ENCODE measurements around the gene DNMBP. TPM values are rescaled to one million over a fixed set of nuclear protein-coding genes. Genes with fewer than 3 reads are reported as not detected.

The DNMBP gene
- total RNA-seq, 1 experiment from 2014 or later, result 19.7 TPM

GRCh38 chr10:100037758-100038315 is 28.1 kb upstream of the DNMBP start:
- Mint-ChIP-seq H3K27me3 (ENCODE audit: low read depth) (no peaks in the 10 kb centered on the region), H3K4me1 (peaks cover 23% of the 10 kb centered on the region), H3K36me3 (peaks cover 4% of the 10 kb centered on the region), H3K4me3 (no peak overlapping the region), H3K27ac (no peak overlapping the region), H3K9me3 (peaks cover 8% of the 10 kb centered on the region)
- POLR2A ChIA-PET, result no interaction called here
- no peak for DNase-seq (ENCODE audit: low spot score)
- CTCF ChIA-PET, result interaction anchor here (0.7 to 2.8 kb wide), 4 partner anchors 8 to 192 kb away, joined by 3 to 10 read pairs (median 6); partner anchors contain the start of gene DNMBP
- TF ChIP-seq KAT7 (CRISPR knock-in tag; IDR thresholded peaks at IDR 0.05; ENCODE audit: borderline replicate concordance) (no peak), HMGA2 (CRISPR knock-in tag; IDR thresholded peaks at IDR 0.05) (no peak), IRF1 (CRISPR knock-in tag; IDR thresholded peaks at IDR 0.05) (no peak)
- no peak for ATAC-seq

GRCh38 chr10:100036850-100037249 is 27.1 kb upstream of the DNMBP start:
- Mint-ChIP-seq H3K36me3 (peaks cover 4% of the 10 kb centered on the region), H3K9me3 (peaks cover 8% of the 10 kb centered on the region), H3K4me3 (no peak overlapping the region), H3K27ac (peak overlapping the region; percentile 16; the same call in 1 of the 2 replicates), H3K27me3 (ENCODE audit: low read depth) (no peaks in the 10 kb centered on the region), H3K4me1 (peaks cover 23% of the 10 kb centered on the region)
- ATAC-seq (no peak), DNase-seq (ENCODE audit: low spot score) (no peak)
- POLR2A ChIA-PET, result no interaction called here
- CTCF ChIA-PET, result interaction anchor here (0.8 kb wide), 1 partner anchor 191 kb away, joined by 3 read pairs; no protein-coding TSS in a partner anchor
- TF ChIP-seq ATF6 (CRISPR knock-in tag; IDR thresholded peaks at IDR 0.05) (no peak), GABPB1 (CRISPR knock-in tag; IDR thresholded peaks at IDR 0.05) (no peak), ZNF232 (CRISPR knock-in tag; IDR thresholded peaks at IDR 0.05) (no peak), ZSCAN18 (CRISPR knock-in tag; IDR thresholded peaks at IDR 0.05) (no peak), HMGXB4 (CRISPR knock-in tag; IDR thresholded peaks at IDR 0.05) (no peak), ATF1 (CRISPR knock-in tag; IDR thresholded peaks at IDR 0.05) (no peak), FOXP4 (CRISPR knock-in tag; IDR thresholded peaks at IDR 0.05) (no peak), USF1 (CRISPR knock-in tag; IDR thresholded peaks at IDR 0.05) (no peak), MAX (CRISPR knock-in tag; IDR thresholded peaks at IDR 0.05) (no peak), PRDM15 (CRISPR knock-in tag; IDR thresholded peaks at IDR 0.05) (no peak), ZNF219 (CRISPR knock-in tag; IDR thresholded peaks at IDR 0.05; ENCODE audit: borderline replicate concordance) (no peak), JAZF1 (CRISPR knock-in tag; IDR thresholded peaks at IDR 0.05) (no peak), IRF2 (CRISPR knock-in tag; IDR thresholded peaks at IDR 0.05; ENCODE audit: borderline replicate concordance, low read depth) (no peak), ZNF281 (CRISPR knock-in tag; IDR thresholded peaks at IDR 0.05) (no peak), JUN (CRISPR knock-in tag; IDR thresholded peaks at IDR 0.05) (no peak), TCF7 (CRISPR knock-in tag; IDR thresholded peaks at IDR 0.05; ENCODE audit: low read depth) (no peak)
